B cell (primary cell): Measurements from ENCODE around the gene TSC22D2.

ENCODE experiments used
- EZH2 ChIP-seq: IDR thresholded peaks from 2 replicates; pipeline ENCODE4 v1.6.1; 2012; ENCODE audit warnings: borderline replicate concordance, low read depth, mild to moderate bottlenecking, moderate library complexity, low read length; ENCODE audit not compliant: insufficient read depth, poor library complexity, severe bottlenecking
- TF ChIP-seq, protein P1 (sequence below): fragments of 200-600 bp; IDR thresholded peaks from one replicate; pipeline ENCODE4 v1.8.0; 2022; ENCODE audit warnings: antibody characterized with exemption, mild to moderate bottlenecking

DNA sequence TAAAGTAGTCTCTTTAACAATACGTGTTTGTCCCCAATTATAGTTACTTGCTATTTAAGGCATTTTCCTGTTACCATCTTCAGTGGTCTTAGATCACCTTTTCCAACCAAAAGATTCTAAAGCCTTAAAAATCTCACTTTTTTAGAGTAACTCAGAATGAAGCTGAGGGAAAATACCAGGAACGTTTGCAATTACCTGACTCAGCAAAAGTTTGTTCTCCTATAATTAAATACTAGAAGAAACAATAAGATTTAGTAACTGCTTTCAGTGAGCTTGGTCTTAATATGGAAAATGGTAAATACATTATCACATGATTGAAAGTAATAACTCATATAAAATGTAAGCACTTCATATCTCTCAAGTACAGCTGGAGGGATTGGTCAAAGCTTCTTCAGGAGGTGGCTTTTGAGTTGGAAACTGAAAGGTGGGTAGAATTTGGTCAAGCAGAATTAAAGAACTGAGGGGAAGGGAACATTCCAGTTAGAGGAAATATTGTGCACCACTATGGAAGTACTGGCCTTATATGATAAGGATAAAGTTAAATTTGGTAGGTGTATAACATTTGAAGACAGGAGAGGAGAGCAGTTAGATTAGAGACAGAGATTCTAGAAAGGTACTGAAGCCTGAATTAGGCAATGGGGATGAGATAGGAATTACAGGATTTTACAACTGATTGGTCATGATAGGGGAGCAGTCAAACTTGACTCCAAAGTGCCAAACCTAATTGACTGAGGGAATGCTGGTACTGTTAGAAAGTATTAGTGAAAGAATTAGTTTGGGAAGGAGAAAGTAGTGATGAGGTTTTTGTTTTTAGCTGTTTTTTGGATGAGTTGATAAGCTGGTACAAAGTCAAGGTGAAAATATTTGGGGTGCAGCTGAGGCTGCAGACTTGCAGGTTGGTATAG lies 21.9 kb downstream of the TSC22D2 start:
- TF ChIP-seq, protein P1, sequence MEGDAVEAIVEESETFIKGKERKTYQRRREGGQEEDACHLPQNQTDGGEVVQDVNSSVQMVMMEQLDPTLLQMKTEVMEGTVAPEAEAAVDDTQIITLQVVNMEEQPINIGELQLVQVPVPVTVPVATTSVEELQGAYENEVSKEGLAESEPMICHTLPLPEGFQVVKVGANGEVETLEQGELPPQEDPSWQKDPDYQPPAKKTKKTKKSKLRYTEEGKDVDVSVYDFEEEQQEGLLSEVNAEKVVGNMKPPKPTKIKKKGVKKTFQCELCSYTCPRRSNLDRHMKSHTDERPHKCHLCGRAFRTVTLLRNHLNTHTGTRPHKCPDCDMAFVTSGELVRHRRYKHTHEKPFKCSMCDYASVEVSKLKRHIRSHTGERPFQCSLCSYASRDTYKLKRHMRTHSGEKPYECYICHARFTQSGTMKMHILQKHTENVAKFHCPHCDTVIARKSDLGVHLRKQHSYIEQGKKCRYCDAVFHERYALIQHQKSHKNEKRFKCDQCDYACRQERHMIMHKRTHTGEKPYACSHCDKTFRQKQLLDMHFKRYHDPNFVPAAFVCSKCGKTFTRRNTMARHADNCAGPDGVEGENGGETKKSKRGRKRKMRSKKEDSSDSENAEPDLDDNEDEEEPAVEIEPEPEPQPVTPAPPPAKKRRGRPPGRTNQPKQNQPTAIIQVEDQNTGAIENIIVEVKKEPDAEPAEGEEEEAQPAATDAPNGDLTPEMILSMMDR: no peak
- no peak for TF ChIP-seq EZH2
